Measurements from ENCODE around the gene PTOV1. TPM values are rescaled to one million over a fixed set of nuclear protein-coding genes. Genes with fewer than 3 reads are reported as not detected.

The PTOV1 gene
- total and polyA plus RNA-seq, 2 of the 13 experiments (the other 11 are each of a cell fraction or from before 2014, with no cell fraction given): 63.5 to 68.5 TPM

GRCh38 chr19:49876422-49877019 lies 25.6 kb downstream of the PTOV1 start (continued):
- TF ChIP-seq ZNF235 (CRISPR knock-in tag; IDR thresholded peaks at IDR 0.05; ENCODE audit: borderline replicate concordance) (peak; percentile 72; the same call in 1 of the 2 replicates), TAF1 (CRISPR knock-in tag; IDR thresholded peaks at IDR 0.05) (peak; percentile 66), TBL1XR1 (IDR thresholded peaks at IDR 0.05; ENCODE audit: borderline replicate concordance, low read length, partially characterized antibody) (peak; percentile 15), ZNF781 (CRISPR knock-in tag; IDR thresholded peaks at IDR 0.05; ENCODE audit: borderline replicate concordance, not compliant biosample characterization) (no peak), ZNF83 (CRISPR knock-in tag; IDR thresholded peaks at IDR 0.05; ENCODE audit: borderline replicate concordance) (no peak), REXO4 (CRISPR knock-in tag; IDR thresholded peaks at IDR 0.05; ENCODE audit: borderline replicate concordance) (no peak), MXD4 (CRISPR knock-in tag; IDR thresholded peaks at IDR 0.05) (0 out of 2 replicates have a peak, but pooled peaks have one; percentile 70), ZNF772 (CRISPR knock-in tag; IDR thresholded peaks at IDR 0.05) (peak; percentile 81; the same call in 1 of the 2 replicates), ZNF232 (CRISPR knock-in tag; IDR thresholded peaks at IDR 0.05; ENCODE audit: borderline replicate concordance) (peak; percentile 62; the same call in 1 of the 2 replicates), BCL6 (CRISPR knock-in tag; IDR thresholded peaks at IDR 0.05) (0 out of 2 replicates have a peak, but pooled peaks have one; percentile 7), KDM4B (CRISPR knock-in tag; IDR thresholded peaks at IDR 0.05) (no peak; the same call in 1 of the 2 replicates), HDAC6 (IDR thresholded peaks at IDR 0.05; ENCODE audit: low read depth, low read length) (no peak), AKNA (CRISPR knock-in tag; IDR thresholded peaks at IDR 0.05; ENCODE audit: borderline replicate concordance) (no peak), HNF4G (IDR thresholded peaks at IDR 0.05; ENCODE audit: borderline replicate concordance, low read depth, low read length) (no peak), HNF4G (CRISPR knock-in tag; IDR thresholded peaks at IDR 0.05; ENCODE audit: borderline replicate concordance, low read depth) (no peak), ZEB1 (IDR thresholded peaks at IDR 0.05; ENCODE audit: insufficient replicate concordance, low read depth) (no peak), PRMT3 (CRISPR knock-in tag; IDR thresholded peaks at IDR 0.05; ENCODE audit: borderline replicate concordance, low read depth) (no peak), SRF (IDR thresholded peaks at IDR 0.05; ENCODE audit: low read depth, low read length) (peak; percentile 70; the same call in 1 of the 2 replicates), HMG20A (CRISPR knock-in tag; IDR thresholded peaks at IDR 0.05; ENCODE audit: borderline replicate concordance) (no peak), ZFP82 (CRISPR knock-in tag; IDR thresholded peaks at IDR 0.05; ENCODE audit: borderline replicate concordance) (peak; percentile 17; the same call in 1 of the 2 replicates), ARNT (IDR thresholded peaks at IDR 0.05) (no peak), ZNF7 (CRISPR knock-in tag; IDR thresholded peaks at IDR 0.05) (no peak), TBX2 (CRISPR knock-in tag; IDR thresholded peaks at IDR 0.05; ENCODE audit: borderline replicate concordance) (peak; percentile 61; the same call in 1 of the 2 replicates)
- TF ChIP-seq, protein P1, sequence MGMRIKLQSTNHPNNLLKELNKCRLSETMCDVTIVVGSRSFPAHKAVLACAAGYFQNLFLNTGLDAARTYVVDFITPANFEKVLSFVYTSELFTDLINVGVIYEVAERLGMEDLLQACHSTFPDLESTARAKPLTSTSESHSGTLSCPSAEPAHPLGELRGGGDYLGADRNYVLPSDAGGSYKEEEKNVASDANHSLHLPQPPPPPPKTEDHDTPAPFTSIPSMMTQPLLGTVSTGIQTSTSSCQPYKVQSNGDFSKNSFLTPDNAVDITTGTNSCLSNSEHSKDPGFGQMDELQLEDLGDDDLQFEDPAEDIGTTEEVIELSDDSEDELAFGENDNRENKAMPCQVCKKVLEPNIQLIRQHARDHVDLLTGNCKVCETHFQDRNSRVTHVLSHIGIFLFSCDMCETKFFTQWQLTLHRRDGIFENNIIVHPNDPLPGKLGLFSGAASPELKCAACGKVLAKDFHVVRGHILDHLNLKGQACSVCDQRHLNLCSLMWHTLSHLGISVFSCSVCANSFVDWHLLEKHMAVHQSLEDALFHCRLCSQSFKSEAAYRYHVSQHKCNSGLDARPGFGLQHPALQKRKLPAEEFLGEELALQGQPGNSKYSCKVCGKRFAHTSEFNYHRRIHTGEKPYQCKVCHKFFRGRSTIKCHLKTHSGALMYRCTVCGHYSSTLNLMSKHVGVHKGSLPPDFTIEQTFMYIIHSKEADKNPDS (CRISPR knock-in tag; IDR thresholded peaks at IDR 0.05): peak; percentile 47; the same call in 1 of the 2 replicates

All from HepG2 (cell line).